ENCODE results near the gene ZDHHC11B. TPM values are rescaled to one million over a fixed set of nuclear protein-coding genes. Genes with fewer than 3 reads are reported as not detected.
"Not testable (repeated sequence)": the region's sequence is repeated elsewhere in the genome, so short reads cannot be mapped to it uniquely, and the experiment has no call there.

ZDHHC11B gene
- total RNA-seq, 1 experiment from 2014 or later = 0.22 TPM

- H3K27me3 ChIP-seq; H3K4me3 ChIP-seq; H3K27ac ChIP-seq; DNase-seq; H3K4me1 ChIP-seq; H3K36me3 ChIP-seq; H3K9me3 ChIP-seq (replicated peaks): not testable (repeated sequence)
These were observed 50.4 kb downstream of the ZDHHC11B start for GRCh38 chr5:734145-734544.

- H3K36me3 ChIP-seq; H3K27me3 ChIP-seq; H3K4me3 ChIP-seq; H3K9me3 ChIP-seq (replicated peaks); H3K27ac ChIP-seq; H3K4me1 ChIP-seq; DNase-seq: not testable (repeated sequence)
These were observed 51.6 kb downstream of the ZDHHC11B start for GRCh38 chr5:732754-733454.

- H3K4me1 ChIP-seq; H3K36me3 ChIP-seq; DNase-seq; H3K4me3 ChIP-seq; H3K27me3 ChIP-seq; H3K9me3 ChIP-seq (replicated peaks); H3K27ac ChIP-seq: not testable (repeated sequence)
These were observed 55.3 kb downstream of the ZDHHC11B start for GRCh38 chr5:729225-729624.

- not testable (repeated sequence) for H3K9me3 ChIP-seq (replicated peaks); DNase-seq; H3K4me3 ChIP-seq; H3K27me3 ChIP-seq; H3K36me3 ChIP-seq; H3K27ac ChIP-seq; H3K4me1 ChIP-seq
These were observed 57.4 kb downstream of the ZDHHC11B start for GRCh38 chr5:727087-727486.

GRCh38 chr5:723865-724264 lies 60.7 kb downstream of the ZDHHC11B start:
- H3K4me1 ChIP-seq; H3K36me3 ChIP-seq; H3K27ac ChIP-seq; H3K9me3 ChIP-seq (replicated peaks); DNase-seq; H3K27me3 ChIP-seq; H3K4me3 ChIP-seq: not testable (repeated sequence)

GRCh38 chr5:723309-723708 lies 61.2 kb downstream of the ZDHHC11B start:
- not testable (repeated sequence) for H3K27me3 ChIP-seq

GRCh38 chr5:719379-719778 lies 65.2 kb downstream of the ZDHHC11B start:
- H3K4me3 ChIP-seq; H3K4me1 ChIP-seq; H3K27me3 ChIP-seq; H3K9me3 ChIP-seq (replicated peaks); H3K27ac ChIP-seq; H3K36me3 ChIP-seq; DNase-seq: not testable (repeated sequence)

More at GRCh38 chr5:723309-723708, 61.2 kb downstream of the ZDHHC11B start:
- DNase-seq; H3K9me3 ChIP-seq (replicated peaks); H3K4me1 ChIP-seq; H3K27ac ChIP-seq; H3K4me3 ChIP-seq; H3K36me3 ChIP-seq: not testable (repeated sequence)

- no peaks in the 10 kb centered on the region for H3K27me3 ChIP-seq
- no peak for DNase-seq
- H3K4me3 ChIP-seq = no peak overlapping the region
- no peaks in the 10 kb centered on the region for H3K9me3 ChIP-seq (replicated peaks)
- no peaks in the 10 kb centered on the region for H3K36me3 ChIP-seq
- no peaks in the 10 kb centered on the region for H3K4me1 ChIP-seq
- no peak overlapping the region for H3K27ac ChIP-seq
These were observed 67.4 kb downstream of the ZDHHC11B start for GRCh38 chr5:717143-717542.

- H3K27ac ChIP-seq; DNase-seq; H3K4me3 ChIP-seq; H3K27me3 ChIP-seq; H3K9me3 ChIP-seq (replicated peaks); H3K36me3 ChIP-seq; H3K4me1 ChIP-seq: not testable (repeated sequence)
These were observed 67.8 kb downstream of the ZDHHC11B start for GRCh38 chr5:716740-717139.

GRCh38 chr5:715636-716035 lies 68.9 kb downstream of the ZDHHC11B start:
- H3K27ac ChIP-seq; H3K4me1 ChIP-seq; H3K27me3 ChIP-seq; H3K9me3 ChIP-seq (replicated peaks); DNase-seq; H3K4me3 ChIP-seq; H3K36me3 ChIP-seq: not testable (repeated sequence)

GRCh38 chr5:714215-715118 lies 70.1 kb downstream of the ZDHHC11B start:
- H3K9me3 ChIP-seq (replicated peaks); H3K27ac ChIP-seq; H3K27me3 ChIP-seq; H3K4me1 ChIP-seq; H3K36me3 ChIP-seq; H3K4me3 ChIP-seq; DNase-seq: not testable (repeated sequence)

GRCh38 chr5:713686-714085 lies 70.8 kb downstream of the ZDHHC11B start:
- not testable (repeated sequence) for H3K27me3 ChIP-seq; DNase-seq; H3K27ac ChIP-seq; H3K9me3 ChIP-seq (replicated peaks); H3K4me1 ChIP-seq; H3K4me3 ChIP-seq; H3K36me3 ChIP-seq

- not testable (repeated sequence) for H3K9me3 ChIP-seq (replicated peaks); H3K36me3 ChIP-seq; DNase-seq; H3K27ac ChIP-seq; H3K4me1 ChIP-seq; H3K4me3 ChIP-seq; H3K27me3 ChIP-seq
These were observed 75.5 kb downstream of the ZDHHC11B start for GRCh38 chr5:708848-709517.

GRCh38 chr5:708374-708773 lies 76.2 kb downstream of the ZDHHC11B start:
- H3K4me3 ChIP-seq; H3K27me3 ChIP-seq; H3K4me1 ChIP-seq; H3K9me3 ChIP-seq (replicated peaks); H3K36me3 ChIP-seq; DNase-seq; H3K27ac ChIP-seq: not testable (repeated sequence)

- not testable (repeated sequence) for H3K36me3 ChIP-seq; H3K9me3 ChIP-seq (replicated peaks); H3K27ac ChIP-seq; H3K27me3 ChIP-seq; H3K4me1 ChIP-seq; DNase-seq; H3K4me3 ChIP-seq
These were observed 78.4 kb downstream of the ZDHHC11B start for GRCh38 chr5:706127-706526.

Measured in SJCRH30 (cell line).